HL-60 (cell line): ENCODE data around the gene ZC3H8.

Experiments
- DNase-seq, 2 experiments: peaks; one replicate each; pipeline ENCODE4 v3.0.0-alpha.2; 2010 to 2020; ENCODE audit warnings: low read depth in 1 of 2, low spot score in 1 of 2
- H3K27ac ChIP-seq: fragments of 250-450 bp; sonication (Bioruptor Pico); replicated peaks from 2 replicates; pipeline ENCODE4 v1.5.1; 2020; ENCODE audit warnings: mild to moderate bottlenecking, moderate library complexity
- H3K27me3 ChIP-seq: fragments of 250-450 bp; sonication (Bioruptor Pico); 2 replicates; pipeline ENCODE4 v1.5.1; 2021; ENCODE audit warnings: mild to moderate bottlenecking, moderate library complexity; ENCODE audit not compliant: insufficient read depth, poor library complexity, severe bottlenecking
- H3K4me3 ChIP-seq: replicated peaks from 2 replicates; pipeline ENCODE4 v1.5.1; 2011; ENCODE audit warnings: mild to moderate bottlenecking, control low read depth, low read length; ENCODE audit not compliant: insufficient read depth
- GABPA ChIP-seq: IDR thresholded peaks from 2 replicates; pipeline ENCODE4 v1.6.1; 2012; ENCODE audit warnings: low read depth
- POLR2AphosphoS5 ChIP-seq: IDR thresholded peaks from 2 replicates; pipeline ENCODE4 v1.6.1; 2012; ENCODE audit warnings: low read depth
- REST ChIP-seq: IDR thresholded peaks from 2 replicates; pipeline ENCODE4 v1.6.1; 2012; ENCODE audit warnings: low read depth; ENCODE audit not compliant: insufficient replicate concordance
- SPI1 ChIP-seq: IDR thresholded peaks from 2 replicates; pipeline ENCODE4 v1.6.1; 2012; ENCODE audit warnings: low read depth, mild to moderate bottlenecking, borderline replicate concordance
- TF ChIP-seq, protein P1 (sequence below): IDR thresholded peaks from one replicate; pipeline ENCODE4 v1.5.1; 2011; ENCODE audit warnings: low read length, control low read depth, inconsistent platforms; ENCODE audit not compliant: insufficient read depth

The ZC3H8 gene

DNA sequence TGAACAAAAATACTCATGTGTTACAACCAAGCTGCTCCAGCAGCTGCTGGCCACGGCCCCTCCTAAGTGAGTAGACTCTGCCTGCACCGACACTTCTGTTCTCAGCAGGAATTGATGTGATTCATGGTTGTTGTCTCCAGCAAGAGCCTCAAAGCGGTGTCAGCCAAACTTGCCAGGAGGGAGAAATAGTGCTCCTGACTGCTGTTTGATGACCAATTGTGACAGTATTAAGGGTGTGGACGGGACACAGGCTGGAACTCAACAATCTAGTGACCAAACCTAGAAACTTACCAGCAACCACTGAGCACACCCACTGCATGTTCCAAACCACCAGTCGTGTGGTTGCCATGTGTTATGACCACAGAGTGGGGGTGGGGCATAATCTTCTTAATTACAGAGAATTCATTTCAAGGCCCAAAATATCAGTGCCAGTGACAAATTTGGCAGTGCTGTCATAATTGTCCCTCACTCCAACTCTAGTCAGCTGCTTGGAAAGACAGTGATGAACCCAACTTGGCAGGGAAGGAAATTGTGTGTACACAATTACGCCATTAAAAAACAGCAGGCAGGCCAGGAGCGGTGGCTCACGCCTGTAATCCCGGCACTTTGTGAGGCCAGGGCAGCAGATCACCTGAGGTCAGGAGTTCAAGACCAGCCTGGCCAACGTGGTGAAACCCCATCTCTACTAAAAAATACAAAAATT lies 86.3 kb downstream of the ZC3H8 start:
- Histone ChIP-seq H3K27ac (no peak overlapping the region), H3K4me3 (no peak overlapping the region), H3K27me3 (no peaks in the 10 kb centered on the region)
- DNase-seq: no peak
- TF ChIP-seq, protein P1, sequence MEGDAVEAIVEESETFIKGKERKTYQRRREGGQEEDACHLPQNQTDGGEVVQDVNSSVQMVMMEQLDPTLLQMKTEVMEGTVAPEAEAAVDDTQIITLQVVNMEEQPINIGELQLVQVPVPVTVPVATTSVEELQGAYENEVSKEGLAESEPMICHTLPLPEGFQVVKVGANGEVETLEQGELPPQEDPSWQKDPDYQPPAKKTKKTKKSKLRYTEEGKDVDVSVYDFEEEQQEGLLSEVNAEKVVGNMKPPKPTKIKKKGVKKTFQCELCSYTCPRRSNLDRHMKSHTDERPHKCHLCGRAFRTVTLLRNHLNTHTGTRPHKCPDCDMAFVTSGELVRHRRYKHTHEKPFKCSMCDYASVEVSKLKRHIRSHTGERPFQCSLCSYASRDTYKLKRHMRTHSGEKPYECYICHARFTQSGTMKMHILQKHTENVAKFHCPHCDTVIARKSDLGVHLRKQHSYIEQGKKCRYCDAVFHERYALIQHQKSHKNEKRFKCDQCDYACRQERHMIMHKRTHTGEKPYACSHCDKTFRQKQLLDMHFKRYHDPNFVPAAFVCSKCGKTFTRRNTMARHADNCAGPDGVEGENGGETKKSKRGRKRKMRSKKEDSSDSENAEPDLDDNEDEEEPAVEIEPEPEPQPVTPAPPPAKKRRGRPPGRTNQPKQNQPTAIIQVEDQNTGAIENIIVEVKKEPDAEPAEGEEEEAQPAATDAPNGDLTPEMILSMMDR: no peak
- TF ChIP-seq POLR2AphosphoS5 (no peak), SPI1 (no peak), GABPA (no peak), REST (no peak)

GRCh38 chr2:112166806-112167499 lies 87.9 kb downstream of the ZC3H8 start:
- Histone ChIP-seq H3K4me3 (no peak overlapping the region), H3K27me3 (no peaks in the 10 kb centered on the region), H3K27ac (no peak overlapping the region)
- no peak for DNase-seq
- no peak for TF ChIP-seq REST
- no peak for TF ChIP-seq POLR2AphosphoS5
- TF ChIP-seq SPI1: no peak
- TF ChIP-seq GABPA: no peak
- TF ChIP-seq, protein P1: no peak

GRCh38 chr2:112165296-112165695 lies 89.5 kb downstream of the ZC3H8 start:
- H3K27me3 ChIP-seq: no peaks in the 10 kb centered on the region
- no peak overlapping the region for H3K27ac ChIP-seq
- TF ChIP-seq SPI1: no peak
- TF ChIP-seq, protein P1: no peak
- no peak for TF ChIP-seq POLR2AphosphoS5

More at GRCh38 chr2:112165296-112165695, 89.5 kb downstream of the ZC3H8 start:
- no peak overlapping the region for H3K4me3 ChIP-seq
- DNase-seq: no peak
